GM18868 (cell line): ENCODE data around the gene C1RL.
"Not testable (repeated sequence)": the region's sequence is repeated elsewhere in the genome, so short reads cannot be mapped to it uniquely, and the experiment has no call there.

ENCODE experiments used
- ATAC-seq: cut with Tn5 transposase; IDR thresholded peaks from one replicate; pipeline ENCODE4 v1.9.1; 2021; ENCODE audit warnings: mild to moderate bottlenecking, moderate library complexity; ENCODE audit not compliant: unreplicated experiment

C1RL gene

DNA sequence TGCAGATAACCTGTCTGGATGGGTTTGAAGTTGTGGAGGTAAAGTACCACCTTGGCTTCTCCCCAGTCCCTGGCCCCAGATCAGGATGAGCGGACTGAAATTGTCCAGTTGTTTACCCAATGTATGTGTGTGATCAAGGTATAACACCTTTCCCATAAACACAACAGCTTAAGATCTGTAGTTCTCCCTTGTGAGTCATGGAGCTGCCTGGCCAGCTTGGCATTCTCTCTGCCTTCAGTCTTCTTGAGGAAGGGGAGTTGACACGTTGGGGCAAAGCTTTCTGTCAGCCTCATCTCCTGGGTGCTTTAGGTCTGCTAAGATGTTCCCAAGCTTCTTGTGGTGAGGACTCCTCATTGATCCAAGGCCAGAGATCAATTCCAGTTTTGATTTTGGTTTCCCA lies 42.4 kb downstream of the C1RL start:
- ATAC-seq = no peak

GRCh38 chr12:7065073-7065623 lies 43.9 kb downstream of the C1RL start:
- no peak for ATAC-seq

DNA sequence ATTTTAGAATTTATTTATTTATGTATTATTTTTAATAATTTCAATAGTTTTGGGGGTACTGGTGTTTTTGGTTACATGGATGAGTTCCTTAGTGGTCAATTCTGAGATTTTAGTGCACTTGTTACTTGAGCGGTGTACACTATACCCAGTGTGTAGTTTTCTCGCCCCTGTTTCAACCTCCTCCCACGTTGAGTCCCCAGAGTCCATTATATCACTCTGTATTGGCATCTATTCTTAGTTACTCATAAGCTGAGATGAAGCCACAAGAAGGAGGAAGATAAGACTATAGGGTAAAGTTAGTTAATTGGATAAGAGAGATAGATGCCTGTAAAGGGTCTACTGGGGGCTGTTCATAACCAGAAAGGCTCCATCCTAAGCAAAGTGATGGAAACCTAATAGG lies 44.5 kb downstream of the C1RL start:
- ATAC-seq = no peak

GRCh38 chr12:7061596-7061995 lies 47.4 kb downstream of the C1RL start:
- no peak for ATAC-seq

DNA sequence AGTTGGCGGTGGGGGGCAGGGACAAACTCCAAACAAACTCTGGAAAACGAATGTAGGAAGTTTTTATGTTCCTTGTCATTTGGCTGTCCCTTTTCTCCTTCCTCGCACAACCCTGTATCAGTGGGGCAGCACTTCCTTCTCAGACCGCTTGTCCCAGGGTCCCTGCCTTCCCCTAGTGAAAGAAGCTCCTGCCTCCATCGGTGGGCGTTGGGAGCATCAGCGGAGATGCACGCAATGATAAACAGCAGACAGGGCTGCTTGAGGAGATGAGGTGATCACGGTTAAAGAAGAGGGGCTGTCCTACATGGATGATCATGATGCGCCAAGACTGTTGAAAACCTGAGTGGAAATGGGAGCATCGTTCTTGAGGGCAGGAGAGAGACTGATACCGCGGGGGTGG lies 47.9 kb downstream of the C1RL start:
- no peak for ATAC-seq

GRCh38 chr12:7060353-7060954 lies 48.6 kb downstream of the C1RL start, which contains the start of gene C1S:
C1S (plus strand) TSS chr12:7060718; CDS start chr12:7061913, 1,195 bp downstream.
- ATAC-seq = no peak

- no peak for ATAC-seq
These were observed 49.2 kb downstream of the C1RL start for GRCh38 chr12:7059780-7060179.

GRCh38 chr12:7058850-7059395 lies 50.1 kb downstream of the C1RL start:
- no peak for ATAC-seq

- ATAC-seq = no peak
These were observed 50.7 kb downstream of the C1RL start for GRCh38 chr12:7058163-7058845.

DNA sequence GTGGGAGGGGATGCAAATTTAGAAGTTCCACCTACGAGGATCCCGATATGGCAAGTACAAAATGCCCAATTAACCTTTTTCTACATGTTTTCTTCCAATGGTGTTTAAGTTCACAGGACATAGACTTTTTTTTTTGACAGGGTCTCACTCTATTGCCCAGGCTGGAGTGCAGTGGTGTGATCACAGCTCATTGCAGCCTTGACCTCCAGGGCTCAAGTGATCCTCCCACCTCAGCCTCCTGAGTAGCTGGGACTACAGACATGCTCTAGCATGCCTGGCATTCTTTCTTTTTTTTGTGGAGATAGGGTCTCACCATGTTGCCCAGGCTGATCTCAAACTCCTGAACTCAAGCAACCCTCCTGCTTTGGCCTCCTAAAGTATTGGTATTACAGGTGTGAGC lies 53.3 kb downstream of the C1RL start:
- not testable (repeated sequence) for ATAC-seq

GRCh38 chr12:7054925-7055324 lies 54.1 kb downstream of the C1RL start:
- no peak for ATAC-seq

GRCh38 chr12:7049973-7050372 lies 59.0 kb downstream of the C1RL start:
- not testable (repeated sequence) for ATAC-seq

- not testable (repeated sequence) for ATAC-seq
These were observed 59.5 kb downstream of the C1RL start for GRCh38 chr12:7049445-7049951.

- ATAC-seq = no peak
These were observed 61.7 kb downstream of the C1RL start for GRCh38 chr12:7047306-7047705.

- ATAC-seq = no peak
These were observed 62.5 kb downstream of the C1RL start for GRCh38 chr12:7046383-7047105.

- ATAC-seq = no peak
These were observed 63.1 kb downstream of the C1RL start for GRCh38 chr12:7045913-7046312.
